Osteocyte (in vitro differentiated cells): ENCODE results near the gene SOX5. TPM values are rescaled to one million over a fixed set of nuclear protein-coding genes. Genes with fewer than 3 reads are reported as not detected.

Experiments used
- DNase-seq: peaks from one replicate; pipeline ENCODE4 v3.0.0; 2021; ENCODE audit warnings: mixed read lengths; ENCODE audit not compliant: unreplicated experiment; ENCODE audit errors: extremely low spot score
- H3K27ac Mint-ChIP-seq: one replicate; pipeline ENCODE4 v1.8.0; 2021; ENCODE audit warnings: mild to moderate bottlenecking, mixed read lengths; ENCODE audit not compliant: unreplicated experiment
- H3K27me3 Mint-ChIP-seq: one replicate; pipeline ENCODE4 v1.8.0; 2021; ENCODE audit warnings: mixed read lengths; ENCODE audit not compliant: unreplicated experiment
- H3K36me3 Mint-ChIP-seq: one replicate; pipeline ENCODE4 v1.8.0; 2021; ENCODE audit warnings: mixed read lengths; ENCODE audit not compliant: unreplicated experiment
- H3K4me1 Mint-ChIP-seq: one replicate; pipeline ENCODE4 v1.8.0; 2021; ENCODE audit warnings: mixed read lengths; ENCODE audit not compliant: unreplicated experiment
- H3K4me3 Mint-ChIP-seq: one replicate; pipeline ENCODE4 v1.8.0; 2021; ENCODE audit warnings: mild to moderate bottlenecking, moderate library complexity, mixed read lengths; ENCODE audit not compliant: unreplicated experiment
- H3K9me3 Mint-ChIP-seq: one replicate; pipeline ENCODE4 v1.8.0; 2021; ENCODE audit warnings: mixed read lengths; ENCODE audit not compliant: unreplicated experiment
- total RNA-seq: library from RNA; stranded (reverse); gene quantifications from 2 replicates; pipeline ENCODE4 v1.2.1, GENCODE V29; 2021
- TF ChIP-seq, protein P1 (sequence below): fragments of 200-600 bp; sonication (generic); IDR thresholded peaks from 2 replicates; pipeline ENCODE4 v1.5.0; 2021; ENCODE audit warnings: antibody characterized with exemption, mild to moderate bottlenecking, moderate library complexity

SOX5 gene
- total RNA-seq, 1 donor from 2014 or later = 6.3 TPM

DNA sequence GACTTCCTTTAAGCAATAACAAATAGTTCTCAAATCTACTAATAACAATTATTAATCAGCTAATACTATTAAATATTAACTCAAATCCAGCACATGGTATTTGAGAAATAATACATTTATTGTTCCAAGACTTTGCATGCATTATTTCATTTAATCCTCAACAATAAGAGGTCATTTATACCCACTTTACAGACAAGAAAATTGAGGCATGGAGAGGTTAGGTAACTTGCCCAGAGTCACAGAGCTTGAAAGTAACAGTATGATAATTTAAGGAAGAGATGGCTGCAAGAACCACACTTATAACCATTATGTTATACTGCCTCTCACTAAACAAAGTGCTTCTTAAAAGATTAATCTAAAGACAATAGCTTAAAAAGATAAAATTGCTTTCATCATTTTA lies 318.9 kb downstream of the SOX5 start:
- H3K4me3 Mint-ChIP-seq = no peak overlapping the region
- peaks cover 4% of the 10 kb centered on the region for H3K9me3 Mint-ChIP-seq
- TF ChIP-seq, protein P1, sequence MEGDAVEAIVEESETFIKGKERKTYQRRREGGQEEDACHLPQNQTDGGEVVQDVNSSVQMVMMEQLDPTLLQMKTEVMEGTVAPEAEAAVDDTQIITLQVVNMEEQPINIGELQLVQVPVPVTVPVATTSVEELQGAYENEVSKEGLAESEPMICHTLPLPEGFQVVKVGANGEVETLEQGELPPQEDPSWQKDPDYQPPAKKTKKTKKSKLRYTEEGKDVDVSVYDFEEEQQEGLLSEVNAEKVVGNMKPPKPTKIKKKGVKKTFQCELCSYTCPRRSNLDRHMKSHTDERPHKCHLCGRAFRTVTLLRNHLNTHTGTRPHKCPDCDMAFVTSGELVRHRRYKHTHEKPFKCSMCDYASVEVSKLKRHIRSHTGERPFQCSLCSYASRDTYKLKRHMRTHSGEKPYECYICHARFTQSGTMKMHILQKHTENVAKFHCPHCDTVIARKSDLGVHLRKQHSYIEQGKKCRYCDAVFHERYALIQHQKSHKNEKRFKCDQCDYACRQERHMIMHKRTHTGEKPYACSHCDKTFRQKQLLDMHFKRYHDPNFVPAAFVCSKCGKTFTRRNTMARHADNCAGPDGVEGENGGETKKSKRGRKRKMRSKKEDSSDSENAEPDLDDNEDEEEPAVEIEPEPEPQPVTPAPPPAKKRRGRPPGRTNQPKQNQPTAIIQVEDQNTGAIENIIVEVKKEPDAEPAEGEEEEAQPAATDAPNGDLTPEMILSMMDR = no peak
- H3K27ac Mint-ChIP-seq = no peak overlapping the region
- H3K36me3 Mint-ChIP-seq = no peaks in the 10 kb centered on the region
- no peaks in the 10 kb centered on the region for H3K4me1 Mint-ChIP-seq
- no peaks in the 10 kb centered on the region for H3K27me3 Mint-ChIP-seq
- DNase-seq = no peak

- no peak for DNase-seq
- H3K27ac Mint-ChIP-seq = no peak overlapping the region
- H3K4me3 Mint-ChIP-seq = no peak overlapping the region
- no peaks in the 10 kb centered on the region for H3K27me3 Mint-ChIP-seq
- H3K36me3 Mint-ChIP-seq = no peaks in the 10 kb centered on the region
- no peaks in the 10 kb centered on the region for H3K4me1 Mint-ChIP-seq
- H3K9me3 Mint-ChIP-seq = peaks cover 2% of the 10 kb centered on the region
- TF ChIP-seq, protein P1 = no peak
Observed at GRCh38 chr12:23628806-23629205, 320.7 kb downstream of the SOX5 start.

DNA sequence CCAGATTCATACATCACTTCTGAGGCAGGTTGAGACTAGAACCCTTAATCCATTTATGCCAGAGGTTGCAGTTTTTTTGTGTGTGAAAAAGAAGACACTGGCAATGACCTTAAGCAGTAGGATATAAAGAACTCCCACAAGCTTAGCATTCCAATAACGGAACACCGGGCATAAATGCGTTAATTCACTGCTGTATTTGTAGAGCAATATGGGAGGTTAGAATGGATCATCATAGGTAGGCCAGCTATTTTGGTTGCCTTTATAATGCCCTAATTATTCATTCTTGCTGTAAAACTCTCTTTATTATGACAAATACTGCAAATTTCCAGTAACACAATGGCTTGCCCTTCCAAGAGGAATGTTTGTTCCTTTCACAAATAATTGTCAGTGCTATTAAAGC lies 322.7 kb downstream of the SOX5 start:
- TF ChIP-seq, protein P1 = no peak
- Mint-ChIP-seq H3K27me3 (no peaks in the 10 kb centered on the region), H3K27ac (no peak overlapping the region), H3K4me3 (no peak overlapping the region), H3K4me1 (no peaks in the 10 kb centered on the region), H3K9me3 (peaks cover 3% of the 10 kb centered on the region), H3K36me3 (no peaks in the 10 kb centered on the region)
- no peak for DNase-seq

GRCh38 chr12:23621900-23622299 lies 327.6 kb downstream of the SOX5 start:
- Mint-ChIP-seq H3K36me3 (no peaks in the 10 kb centered on the region), H3K27me3 (no peaks in the 10 kb centered on the region), H3K4me3 (no peak overlapping the region), H3K27ac (no peak overlapping the region), H3K4me1 (no peaks in the 10 kb centered on the region), H3K9me3 (peaks cover 3% of the 10 kb centered on the region)
- TF ChIP-seq, protein P1 = no peak
- DNase-seq = no peak

GRCh38 chr12:23618718-23619117 lies 330.8 kb downstream of the SOX5 start:
- Mint-ChIP-seq H3K4me1 (no peaks in the 10 kb centered on the region), H3K4me3 (no peak overlapping the region), H3K36me3 (no peaks in the 10 kb centered on the region), H3K9me3 (peaks cover under 1% of the 10 kb centered on the region), H3K27me3 (no peaks in the 10 kb centered on the region), H3K27ac (no peak overlapping the region)
- TF ChIP-seq, protein P1 = no peak
- DNase-seq = no peak
